ENCODE data around the gene CTNNA2. TPM values are rescaled to one million over a fixed set of nuclear protein-coding genes. Genes with fewer than 3 reads are reported as not detected.

CTNNA2 gene
- total and polyA plus RNA-seq, 2 of the 8 experiments (the other 6 are each of a cell fraction or from before 2014, with no cell fraction given): 3.9 to 9.0 TPM

- no peak overlapping the region for H2BK5ac ChIP-seq (ENCODE audit: low read depth, low read length)
- ChIA-PET CTCF (ENCODE audit: partially characterized antibody) (interaction anchor here (0.6 to 0.7 kb wide), 2 partner anchors 51 to 99 kb away, joined by 3 read pairs; no protein-coding TSS in a partner anchor), POLR2A (ENCODE audit: partially characterized antibody) (no interaction called here)
- H4K8ac ChIP-seq (ENCODE audit: extremely low read depth, insufficient read depth, low read length): no peak overlapping the region
- H2AK5ac ChIP-seq (ENCODE audit: low read depth, low read length): no peak overlapping the region
- no peak overlapping the region for H3K9ac ChIP-seq (replicated peaks in 1 of 4; ENCODE audit: extremely low read depth in 1 of 4, low read depth in 3 of 4, low read length in 3 of 4)
- H3K4me2 ChIP-seq (ENCODE audit: insufficient read depth in 1 of 2, low read depth in 2 of 2, low read length in 2 of 2): no peak overlapping the region
- no peaks in the 10 kb centered on the region for H3K79me1 ChIP-seq (ENCODE audit: low read depth, low read length)
- H2AFZ ChIP-seq (ENCODE audit: low read length): no peak overlapping the region
- no peak overlapping the region for H2BK15ac ChIP-seq (ENCODE audit: low read length)
- no peak overlapping the region for H3K4ac ChIP-seq (replicated peaks; ENCODE audit: insufficient read length, low read depth, low read length)
- no peaks in the 10 kb centered on the region for H3K79me2 ChIP-seq (ENCODE audit: control insufficient read depth in 1 of 2, insufficient read depth in 2 of 2, low read length in 2 of 2)
- DNase-seq (ENCODE audit: low read depth in 1 of 2, low spot score in 2 of 2) (no peak), FAIRE-seq (no peak)
- H3K18ac ChIP-seq (ENCODE audit: extremely low read depth, low read length): no peak overlapping the region
- no peaks in the 10 kb centered on the region for H3K9me3 ChIP-seq (ENCODE audit: insufficient read depth in 2 of 2, low read depth in 1 of 2, low read length in 1 of 2)
- no peak for TF ChIP-seq TAF7 (optimal IDR thresholded peaks at IDR 0.05; ENCODE audit: borderline replicate concordance, low read depth, low read length)
- TF ChIP-seq, protein P1, sequence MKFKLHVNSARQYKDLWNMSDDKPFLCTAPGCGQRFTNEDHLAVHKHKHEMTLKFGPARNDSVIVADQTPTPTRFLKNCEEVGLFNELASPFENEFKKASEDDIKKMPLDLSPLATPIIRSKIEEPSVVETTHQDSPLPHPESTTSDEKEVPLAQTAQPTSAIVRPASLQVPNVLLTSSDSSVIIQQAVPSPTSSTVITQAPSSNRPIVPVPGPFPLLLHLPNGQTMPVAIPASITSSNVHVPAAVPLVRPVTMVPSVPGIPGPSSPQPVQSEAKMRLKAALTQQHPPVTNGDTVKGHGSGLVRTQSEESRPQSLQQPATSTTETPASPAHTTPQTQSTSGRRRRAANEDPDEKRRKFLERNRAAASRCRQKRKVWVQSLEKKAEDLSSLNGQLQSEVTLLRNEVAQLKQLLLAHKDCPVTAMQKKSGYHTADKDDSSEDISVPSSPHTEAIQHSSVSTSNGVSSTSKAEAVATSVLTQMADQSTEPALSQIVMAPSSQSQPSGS (IDR thresholded peaks at IDR 0.05; ENCODE audit: low read length): no peak
- TF ChIP-seq HDAC6 (IDR thresholded peaks at IDR 0.05; ENCODE audit: low read depth, low read length): no peak
- no peak for TF ChIP-seq MAX (IDR thresholded peaks at IDR 0.05)
- TF ChIP-seq RBBP5 (IDR thresholded peaks at IDR 0.05; ENCODE audit: borderline replicate concordance, low read depth, low read length): no peak
- no peak for TF ChIP-seq HDAC2 (IDR thresholded peaks at IDR 0.05; ENCODE audit: borderline replicate concordance in 1 of 2, low read depth in 2 of 2, low read length in 2 of 2)
- H2BK12ac ChIP-seq (ENCODE audit: low read depth, low read length): no peak overlapping the region
- H3K4me1 ChIP-seq (replicated peaks in 1 of 4; ENCODE audit: control insufficient read depth in 3 of 4, insufficient read depth in 4 of 4, low read length in 3 of 4): no peaks in the 10 kb centered on the region
- no peaks in the 10 kb centered on the region for H3K27me3 ChIP-seq (replicated peaks in 1 of 4; ENCODE audit: control insufficient read depth in 3 of 4, extremely low read depth in 1 of 4, insufficient read depth in 3 of 4, low read length in 3 of 4)
- no peak overlapping the region for H3K4me3 ChIP-seq (ENCODE audit: extremely low read depth in 1 of 4, insufficient read depth in 2 of 4, low read depth in 3 of 4, low read length in 4 of 4)
- no peaks in the 10 kb centered on the region for H3K23me2 ChIP-seq (ENCODE audit: low read depth, low read length)
- H2BK20ac ChIP-seq (ENCODE audit: low read length): no peak overlapping the region
- no peak overlapping the region for H3K14ac ChIP-seq (ENCODE audit: insufficient read length)
- no peak overlapping the region for H3K56ac ChIP-seq (replicated peaks; ENCODE audit: insufficient read length, low read depth, low read length)
- H4K20me1 ChIP-seq (replicated peaks in 1 of 2; ENCODE audit: control insufficient read depth in 1 of 2, insufficient read depth in 2 of 2, low read length in 2 of 2): no peaks in the 10 kb centered on the region
- no peak overlapping the region for H3K23ac ChIP-seq (ENCODE audit: insufficient read length)
- H4K91ac ChIP-seq (replicated peaks; ENCODE audit: insufficient read length, low read length): no peak overlapping the region
- H3K27ac ChIP-seq (ENCODE audit: low read depth, low read length): no peak overlapping the region
- H4K5ac ChIP-seq (ENCODE audit: insufficient read length, low read depth, low read length): no peak overlapping the region
- H3K36me3 ChIP-seq (ENCODE audit: control insufficient read depth in 2 of 4, insufficient read depth in 4 of 4, low read length in 3 of 4): no peaks in the 10 kb centered on the region; a peak in 1 of 8 replicates
- no peak overlapping the region for H2BK120ac ChIP-seq (replicated peaks; ENCODE audit: low read depth, low read length)
Measured at GRCh38 chr2:80377071-80377470, 864.2 kb downstream of the CTNNA2 start.

Data from H1 (cell line).